Skin epidermis (tissue), 12 donors: Measurements from ENCODE around the gene CAPRIN1.
A peak's percentile ranks its signal among the peaks of the same experiment; 100 is the strongest.

Experiments
- H3K27ac ChIP-seq, 21 experiments: fragments of 200-600 bp; sonication (generic) in 11 of 21; one replicate each; pipeline ENCODE4 v1.5.0; 2020; ENCODE audit warnings: mild to moderate bottlenecking in 3 of 21, inconsistent platforms in 2 of 21, moderate library complexity in 2 of 21
- H3K4me3 ChIP-seq, 7 experiments: fragments of 200-600 bp; sonication (generic) in 2 of 7; one replicate each; pipeline ENCODE4 v1.5.0; 2020; ENCODE audit warnings: inconsistent platforms in 2 of 7, mild to moderate bottlenecking in 2 of 7, moderate library complexity in 1 of 7

CAPRIN1 gene, protein sequence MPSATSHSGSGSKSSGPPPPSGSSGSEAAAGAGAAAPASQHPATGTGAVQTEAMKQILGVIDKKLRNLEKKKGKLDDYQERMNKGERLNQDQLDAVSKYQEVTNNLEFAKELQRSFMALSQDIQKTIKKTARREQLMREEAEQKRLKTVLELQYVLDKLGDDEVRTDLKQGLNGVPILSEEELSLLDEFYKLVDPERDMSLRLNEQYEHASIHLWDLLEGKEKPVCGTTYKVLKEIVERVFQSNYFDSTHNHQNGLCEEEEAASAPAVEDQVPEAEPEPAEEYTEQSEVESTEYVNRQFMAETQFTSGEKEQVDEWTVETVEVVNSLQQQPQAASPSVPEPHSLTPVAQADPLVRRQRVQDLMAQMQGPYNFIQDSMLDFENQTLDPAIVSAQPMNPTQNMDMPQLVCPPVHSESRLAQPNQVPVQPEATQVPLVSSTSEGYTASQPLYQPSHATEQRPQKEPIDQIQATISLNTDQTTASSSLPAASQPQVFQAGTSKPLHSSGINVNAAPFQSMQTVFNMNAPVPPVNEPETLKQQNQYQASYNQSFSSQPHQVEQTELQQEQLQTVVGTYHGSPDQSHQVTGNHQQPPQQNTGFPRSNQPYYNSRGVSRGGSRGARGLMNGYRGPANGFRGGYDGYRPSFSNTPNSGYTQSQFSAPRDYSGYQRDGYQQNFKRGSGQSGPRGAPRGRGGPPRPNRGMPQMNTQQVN

DNA sequence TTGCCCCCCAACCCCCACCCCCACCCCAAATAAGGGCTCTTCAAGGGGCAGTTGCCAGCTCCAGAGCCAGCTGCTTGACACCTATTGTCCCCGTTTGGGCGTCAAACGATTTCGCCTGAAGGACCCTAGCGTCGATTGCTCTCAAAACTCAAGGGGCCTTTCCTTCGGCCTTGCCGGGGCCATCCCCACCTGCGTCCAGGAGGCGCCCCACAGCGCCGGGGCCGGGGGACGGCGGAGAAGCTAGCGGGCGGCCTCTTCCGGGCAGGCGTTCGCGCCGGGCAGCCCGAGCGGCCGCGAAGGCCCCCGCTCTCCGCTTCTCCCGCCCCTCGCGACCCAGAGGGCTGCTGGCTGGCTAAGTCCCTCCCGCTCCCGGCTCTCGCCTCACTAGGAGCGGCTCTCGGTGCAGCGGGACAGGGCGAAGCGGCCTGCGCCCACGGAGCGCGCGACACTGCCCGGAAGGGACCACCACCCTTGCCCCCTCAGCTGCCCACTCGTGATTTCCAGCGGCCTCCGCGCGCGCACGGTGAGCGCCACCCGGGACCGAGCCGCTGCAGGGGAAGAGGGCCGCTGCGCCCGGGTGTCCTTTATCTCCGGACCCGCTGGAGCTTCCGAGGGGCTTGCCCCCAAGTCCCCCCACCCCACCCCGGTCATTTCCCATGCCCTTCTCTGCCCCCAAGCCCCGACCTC is at the start of gene CAPRIN1:
Gene CAPRIN1 (plus strand): TSS at position 383 of the 687 bp plus-strand sequence. CDS start 690 bp downstream, outside the sequence.
- peak within 1 kb of the TSS; percentile 97 to 100 (median 100) for H3K27ac ChIP-seq
- peak within 1 kb of the TSS; percentile 82 to 98 (median 89) for H3K4me3 ChIP-seq

DNA sequence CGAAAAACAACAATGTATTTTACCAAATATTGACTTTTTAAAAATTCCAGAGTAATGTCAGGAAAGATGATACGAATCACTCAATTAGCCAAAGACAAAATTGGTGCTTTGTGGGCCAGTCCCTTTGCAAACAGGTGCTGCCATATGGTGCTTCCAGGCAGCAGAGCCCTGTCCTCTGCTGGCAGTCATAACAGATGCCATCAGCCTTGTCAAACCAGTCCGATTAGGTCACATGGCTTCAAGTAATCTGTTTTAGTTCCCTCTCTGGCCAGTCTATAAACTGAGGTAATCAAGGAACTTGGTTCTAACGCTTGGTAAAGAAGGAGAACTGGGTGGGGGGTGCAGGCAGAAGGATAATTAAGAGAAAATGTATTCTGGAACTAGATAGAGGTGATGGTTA is 49.1 kb upstream of the CAPRIN1 start:
- H3K27ac ChIP-seq: no peak overlapping the region
- no peak overlapping the region for H3K4me3 ChIP-seq

DNA sequence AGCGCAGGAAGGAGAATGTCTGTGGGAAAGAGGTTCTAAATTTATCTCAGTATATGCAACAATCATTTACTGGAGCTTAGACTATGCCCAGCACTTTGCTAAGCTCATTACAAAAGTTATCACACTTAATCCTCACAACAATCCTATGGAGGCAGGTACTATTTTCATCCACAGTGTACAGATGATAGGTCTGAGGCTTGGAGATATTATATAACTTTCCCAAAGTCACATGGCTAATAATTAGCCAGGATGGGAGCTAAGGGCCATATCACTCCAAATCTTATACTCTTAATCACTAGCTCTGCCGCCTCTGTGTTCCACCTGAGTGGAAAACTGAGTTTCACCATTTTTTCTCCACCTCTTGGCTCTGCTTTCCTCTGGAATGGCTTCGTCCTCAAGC is 47.3 kb upstream of the CAPRIN1 start:
- H3K27ac ChIP-seq: no peak overlapping the region
- H3K4me3 ChIP-seq: no peak overlapping the region

DNA sequence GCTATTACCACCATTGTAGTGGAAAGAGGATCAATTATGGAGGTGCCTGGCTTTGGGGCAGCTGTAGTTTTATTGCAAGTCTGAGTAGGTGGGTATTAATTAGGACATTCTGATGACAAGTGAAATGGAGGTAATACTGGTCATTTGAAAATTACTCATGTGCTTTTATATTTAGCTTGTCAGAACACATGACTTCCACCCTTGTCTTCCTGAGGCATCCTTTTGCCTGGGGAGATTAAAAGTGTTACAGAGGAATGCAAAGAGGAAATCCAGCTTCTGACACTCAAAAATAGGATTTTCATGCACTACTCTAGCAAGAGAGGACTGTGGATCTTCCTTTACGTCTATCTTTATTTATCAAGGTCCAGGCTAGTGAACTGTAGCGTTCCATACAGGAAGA is 44.7 kb upstream of the CAPRIN1 start:
- Histone ChIP-seq H3K27ac (no peak overlapping the region), H3K4me3 (no peak overlapping the region)

DNA sequence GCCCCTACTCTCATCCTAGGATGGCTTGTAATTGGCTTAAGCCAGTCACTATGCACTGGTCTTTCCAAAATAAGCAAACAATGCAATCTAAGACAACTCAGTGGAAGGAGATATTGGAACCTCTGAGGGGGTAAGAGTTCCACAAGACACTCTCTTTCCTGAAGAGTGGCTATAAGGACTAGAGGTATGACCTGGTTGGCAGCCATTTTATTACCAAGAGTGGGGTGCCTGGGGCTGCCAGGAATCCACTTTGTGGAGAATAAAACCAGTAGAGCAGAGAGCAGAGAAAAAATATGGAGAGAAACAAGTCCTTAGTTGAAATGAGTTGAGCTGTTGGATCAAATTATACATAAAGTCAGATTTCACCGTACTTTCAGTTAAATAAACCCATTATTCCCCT is 38.8 kb upstream of the CAPRIN1 start:
- Histone ChIP-seq H3K27ac (no peak overlapping the region), H3K4me3 (no peak overlapping the region)

DNA sequence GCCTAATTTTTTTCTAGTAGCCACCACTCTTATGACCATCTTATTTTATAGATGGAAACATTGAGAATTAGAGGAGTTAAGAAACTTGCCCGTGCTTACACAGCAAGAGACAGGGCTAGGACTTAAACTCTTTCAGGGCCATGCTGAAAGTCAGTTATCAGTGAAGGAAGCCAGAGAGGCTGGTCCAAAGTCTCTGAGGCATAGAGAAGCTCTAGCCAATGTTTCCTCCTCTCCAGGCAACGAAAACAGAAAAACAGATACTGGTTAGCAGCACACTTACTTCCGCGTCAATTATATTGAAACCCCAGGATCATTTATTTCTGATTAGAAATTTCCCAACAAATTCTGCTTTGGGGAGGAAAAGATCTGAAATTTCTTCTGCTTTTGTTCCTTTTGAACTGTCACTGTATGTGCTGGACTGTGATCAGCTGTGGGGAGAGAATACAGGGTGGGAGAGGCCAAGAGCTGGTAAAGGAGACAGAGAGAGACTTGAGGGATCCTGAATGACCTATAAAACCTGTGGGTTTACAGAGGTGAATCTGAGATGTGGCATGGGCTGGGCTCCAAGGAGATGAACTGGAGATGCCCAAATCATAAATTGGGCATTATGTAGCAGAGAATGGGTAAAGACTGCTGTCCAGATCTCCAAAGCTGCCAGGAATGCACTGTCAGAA is 37.5 kb upstream of the CAPRIN1 start:
- H3K27ac ChIP-seq: peak overlapping the region in 4 of 21 experiments; percentile 47 to 74 (median 66)
- H3K4me3 ChIP-seq: no peak overlapping the region

DNA sequence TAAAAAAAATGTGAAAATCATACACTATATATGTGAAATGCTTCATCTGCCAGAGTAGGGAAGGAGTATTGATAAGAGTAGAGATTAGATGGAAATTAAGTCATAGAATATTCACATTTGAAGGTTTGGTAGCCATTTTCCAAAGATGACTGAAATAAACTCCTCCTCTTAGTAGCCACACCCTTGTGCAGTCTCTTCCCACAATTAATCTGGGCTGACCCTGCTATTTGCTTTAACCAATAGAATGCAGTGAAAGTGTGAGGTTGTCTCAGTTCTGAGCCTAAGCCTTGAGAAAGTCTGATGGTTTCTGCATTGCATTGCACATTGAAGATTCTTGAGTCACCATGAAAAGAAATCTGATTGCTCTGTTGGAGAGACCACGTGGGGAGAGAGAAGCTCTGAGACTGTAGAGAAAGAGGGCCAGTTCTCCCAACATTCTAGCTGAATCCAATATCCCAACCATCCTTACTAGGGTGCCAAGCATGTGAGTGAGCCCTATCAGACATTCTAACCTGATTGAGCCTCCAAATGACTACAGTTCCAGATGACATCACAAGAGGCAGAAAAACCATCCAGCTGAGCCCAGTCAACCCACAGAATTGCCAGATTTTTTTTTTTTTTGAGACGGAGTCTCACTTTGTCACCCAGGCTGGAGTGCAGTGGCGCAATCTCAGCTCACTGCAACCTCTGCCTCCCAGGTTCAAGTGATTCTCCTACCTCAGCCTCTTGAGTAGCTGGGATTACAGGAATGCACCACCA is 29.4 kb upstream of the CAPRIN1 start:
- Histone ChIP-seq H3K27ac (no peak overlapping the region), H3K4me3 (no peak overlapping the region)

DNA sequence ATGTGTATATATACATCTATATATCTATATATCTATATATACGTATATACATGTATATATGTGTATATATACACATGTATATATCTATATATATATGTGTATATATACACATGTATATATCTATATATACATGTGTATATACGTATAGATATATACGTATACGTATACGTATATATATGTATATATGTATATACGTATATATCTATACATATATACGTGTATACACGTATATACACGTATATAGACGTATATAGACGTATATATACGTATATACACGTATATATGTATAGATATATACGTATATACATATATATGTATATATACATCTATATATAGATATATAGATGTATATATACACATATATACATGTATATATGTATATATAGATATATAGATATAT is 25.1 kb upstream of the CAPRIN1 start:
- Histone ChIP-seq H3K27ac (no peak overlapping the region), H3K4me3 (no peak overlapping the region)

DNA sequence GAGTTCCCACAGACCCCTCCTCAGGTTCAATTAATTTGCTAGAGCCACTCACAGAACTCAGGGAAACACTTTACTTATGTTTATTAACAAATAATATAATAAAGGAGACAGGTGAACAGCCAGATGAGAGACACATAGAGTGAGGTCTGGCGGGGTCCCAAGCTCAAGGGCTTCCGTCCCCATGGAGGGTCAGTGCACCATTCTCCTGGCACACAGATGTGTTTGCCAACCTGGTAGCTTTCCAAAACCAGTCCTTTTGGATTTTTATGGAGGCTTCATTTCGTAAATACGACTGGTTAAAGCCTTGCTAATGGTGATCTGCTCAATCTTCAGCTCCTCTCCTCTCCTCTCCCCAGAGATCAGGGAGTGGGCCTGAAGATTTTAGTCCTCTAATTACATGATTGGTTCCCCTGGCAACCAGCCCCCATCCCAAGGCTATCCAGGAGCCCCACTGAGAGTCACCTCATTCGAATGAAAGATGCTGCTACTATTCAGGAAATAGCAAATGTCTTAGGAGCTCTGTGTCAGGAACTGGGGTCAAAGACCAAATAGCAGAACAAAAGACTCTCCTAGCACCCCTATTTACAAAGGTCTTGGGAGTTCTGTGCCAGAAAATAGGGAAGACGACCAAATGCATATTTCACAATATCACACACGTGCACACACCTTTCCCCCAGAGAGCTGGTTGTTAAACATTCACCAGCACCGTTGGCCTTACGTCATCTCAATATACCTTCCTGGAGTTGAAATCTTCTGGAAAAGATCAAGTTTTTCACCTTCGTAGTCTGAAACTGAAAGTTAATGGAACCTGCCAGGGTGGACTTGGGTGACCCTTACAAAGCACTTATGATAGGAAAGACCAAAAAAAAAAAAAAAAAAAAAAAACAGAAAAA is 23.8 kb upstream of the CAPRIN1 start:
- no peak overlapping the region for H3K4me3 ChIP-seq
- peak overlapping the region in 1 of 21 experiments; percentile 57 for H3K27ac ChIP-seq

DNA sequence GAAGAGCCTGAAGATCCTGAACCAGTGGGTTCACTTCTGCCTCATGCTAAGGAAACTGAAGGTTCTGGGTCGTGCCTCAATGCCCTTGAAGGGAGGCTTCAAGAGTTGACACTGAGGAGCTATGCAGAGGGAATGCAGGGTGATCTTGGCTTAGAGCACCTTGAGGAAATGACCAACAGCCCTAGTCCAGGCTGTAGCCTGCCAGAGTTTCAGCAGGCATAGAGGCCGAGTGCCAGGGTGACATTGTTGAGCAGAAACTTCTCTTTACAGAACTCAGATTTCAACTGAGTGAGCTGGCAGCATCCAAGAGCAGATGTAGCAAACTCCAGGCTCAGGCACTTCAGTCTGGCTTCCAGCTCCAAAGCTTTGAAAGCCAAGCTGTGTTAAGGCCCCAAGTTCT is 23.1 kb upstream of the CAPRIN1 start:
- peak overlapping the region in 2 of 21 experiments; percentile 11 to 57 for H3K27ac ChIP-seq
- H3K4me3 ChIP-seq: no peak overlapping the region

DNA sequence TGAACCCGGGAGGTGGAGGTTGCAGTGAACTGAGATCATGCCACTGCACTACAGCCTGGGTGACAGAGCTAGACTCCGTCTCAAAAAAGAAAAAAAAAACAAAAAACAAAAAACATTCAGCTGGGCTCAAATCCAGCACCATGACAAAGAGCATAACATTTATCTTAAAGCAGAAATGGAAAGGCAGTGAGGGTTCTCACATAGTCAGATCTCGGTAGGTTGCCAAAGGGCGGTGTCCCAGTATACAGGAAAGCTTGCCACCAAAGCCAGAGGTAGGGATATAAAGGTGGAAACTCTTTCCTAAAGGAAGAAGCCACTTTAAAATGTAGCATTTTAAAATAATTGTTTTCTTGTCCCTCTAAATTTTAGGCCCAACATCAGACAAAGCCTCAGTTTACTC is 22.4 kb upstream of the CAPRIN1 start:
- no peak overlapping the region for H3K4me3 ChIP-seq
- H3K27ac ChIP-seq: peak overlapping the region in 6 of 21 experiments; percentile 3 to 54 (median 14)

DNA sequence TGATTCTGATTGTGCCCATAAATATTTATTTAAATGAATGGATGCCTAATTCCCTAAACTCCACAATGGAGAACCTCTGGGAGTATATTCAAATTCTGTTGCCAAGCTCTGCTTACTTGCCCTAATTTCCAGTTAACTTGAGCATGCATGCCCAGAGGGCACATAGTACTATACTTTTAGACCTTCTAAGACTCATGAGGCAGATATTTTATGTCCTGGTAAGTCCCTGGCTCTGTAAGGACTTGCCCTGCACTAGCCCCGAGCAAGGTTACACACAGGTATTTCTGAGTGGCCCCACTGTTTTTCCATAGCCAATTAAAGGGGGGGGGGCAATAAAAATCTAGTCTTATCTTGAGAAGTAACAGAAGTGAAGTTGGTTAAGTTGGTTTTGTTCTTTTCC is 21.1 kb upstream of the CAPRIN1 start:
- H3K4me3 ChIP-seq: no peak overlapping the region
- H3K27ac ChIP-seq: no peak overlapping the region

DNA sequence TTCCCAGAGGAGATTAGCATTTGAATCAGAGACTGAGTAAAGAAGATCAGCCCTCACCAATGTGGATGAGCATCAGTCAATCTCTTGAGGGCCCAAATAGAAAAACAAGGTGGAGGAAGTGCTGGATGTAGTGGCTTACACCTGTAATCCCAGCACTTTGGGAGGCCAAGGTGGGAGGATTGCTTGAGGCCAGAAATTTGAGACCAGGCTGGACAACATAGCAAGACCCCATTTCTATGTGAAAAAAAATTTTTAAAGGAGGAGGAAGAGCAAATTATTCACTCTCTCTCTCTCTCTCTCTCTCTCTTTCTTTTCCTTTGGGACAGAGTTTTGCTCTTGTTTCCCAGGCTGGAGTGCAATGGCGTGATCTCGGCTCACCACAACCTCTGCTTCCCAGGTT is 18.1 kb upstream of the CAPRIN1 start:
- Histone ChIP-seq H3K4me3 (no peak overlapping the region), H3K27ac (no peak overlapping the region)

DNA sequence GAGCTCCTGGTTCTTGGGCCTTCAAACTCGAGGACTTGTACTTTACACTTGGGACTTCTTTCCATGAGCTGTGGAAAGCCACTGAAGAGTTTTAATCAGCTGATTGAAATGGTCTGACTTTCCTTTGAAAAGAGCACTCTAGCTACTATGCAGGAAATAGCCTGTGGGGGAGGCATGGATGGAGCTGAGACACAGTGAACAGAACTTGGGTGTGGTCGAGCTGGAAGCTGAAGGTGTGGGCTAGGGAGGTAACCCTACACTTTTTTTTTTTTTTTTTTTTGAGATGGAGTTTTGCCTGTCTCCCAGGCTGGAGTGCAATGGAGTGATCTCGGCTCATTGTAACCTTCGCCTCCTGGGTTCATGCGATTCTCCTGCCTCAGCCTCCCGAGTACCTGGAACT is 17.5 kb upstream of the CAPRIN1 start:
- Histone ChIP-seq H3K4me3 (no peak overlapping the region), H3K27ac (no peak overlapping the region)

DNA sequence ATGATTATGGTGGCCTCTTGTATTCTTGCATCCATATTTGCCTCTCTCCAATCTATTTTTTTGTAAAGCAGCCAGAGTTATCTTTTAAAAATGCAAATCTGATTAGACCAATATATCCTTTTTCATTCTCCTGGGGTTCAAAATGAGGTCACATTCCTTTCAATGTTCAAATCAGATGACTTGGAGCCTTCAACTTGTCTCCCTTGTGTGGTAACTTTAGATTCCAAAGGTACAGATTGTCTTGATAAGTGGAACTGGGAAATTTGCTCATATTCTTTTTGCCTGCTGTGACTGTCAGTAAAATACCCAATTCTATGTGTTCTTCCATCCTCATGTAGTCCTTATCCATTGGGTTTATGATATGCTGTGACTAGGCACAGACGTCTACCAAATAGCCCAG is 15.1 kb upstream of the CAPRIN1 start:
- Histone ChIP-seq H3K4me3 (no peak overlapping the region), H3K27ac (no peak overlapping the region)

DNA sequence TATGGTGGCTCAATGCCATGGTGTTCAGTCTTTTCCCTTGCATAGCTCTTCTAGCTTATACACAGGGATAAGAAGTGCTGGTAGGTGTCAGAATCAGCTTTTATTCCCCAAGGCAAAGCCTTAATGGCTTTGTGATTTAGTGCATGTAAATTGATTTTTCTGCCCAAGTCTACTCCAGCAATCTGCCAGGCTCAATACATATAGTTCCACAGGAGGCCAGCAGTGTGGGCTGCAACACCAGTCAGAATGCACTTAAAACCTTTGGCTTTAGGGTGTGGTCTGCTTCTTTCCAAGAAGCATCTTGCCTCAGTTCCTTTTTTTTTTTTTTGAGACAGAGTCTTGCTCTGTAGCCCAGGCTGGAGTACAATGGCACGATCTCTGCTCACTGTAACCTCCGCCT is 14.5 kb upstream of the CAPRIN1 start:
- Histone ChIP-seq H3K27ac (no peak overlapping the region), H3K4me3 (no peak overlapping the region)

DNA sequence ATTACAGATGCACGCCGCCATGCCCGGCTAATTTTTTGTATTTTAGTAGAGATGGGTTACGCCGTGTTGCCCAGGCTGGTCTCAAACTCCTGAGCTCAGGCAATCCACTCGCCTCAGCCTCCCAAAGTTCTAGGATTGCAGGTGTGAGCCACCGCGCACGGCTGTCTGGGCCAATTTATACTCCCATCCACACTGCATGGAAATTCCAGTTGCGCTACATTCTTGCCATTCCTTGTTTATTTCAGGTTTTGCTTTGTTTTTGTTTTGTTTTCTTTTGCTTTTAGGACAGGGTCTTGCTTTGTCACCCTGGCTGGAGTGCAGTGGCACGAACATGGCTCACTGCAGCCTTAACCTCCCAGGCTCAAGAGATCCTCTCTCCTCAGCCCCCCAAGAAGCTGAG is 11.0 kb upstream of the CAPRIN1 start:
- Histone ChIP-seq H3K27ac (no peak overlapping the region), H3K4me3 (no peak overlapping the region)
